GM12873 (cell line): ENCODE data around the gene GNAQ.

Source experiments
- CTCF ChIP-seq: IDR thresholded peaks from 2 replicates; pipeline ENCODE4 v1.5.1; 2012; ENCODE audit warnings: low read depth, mild to moderate bottlenecking, moderate library complexity, low read length, control low read depth; ENCODE audit not compliant: insufficient read depth; ENCODE audit errors: missing control alignments

GNAQ gene

DNA sequence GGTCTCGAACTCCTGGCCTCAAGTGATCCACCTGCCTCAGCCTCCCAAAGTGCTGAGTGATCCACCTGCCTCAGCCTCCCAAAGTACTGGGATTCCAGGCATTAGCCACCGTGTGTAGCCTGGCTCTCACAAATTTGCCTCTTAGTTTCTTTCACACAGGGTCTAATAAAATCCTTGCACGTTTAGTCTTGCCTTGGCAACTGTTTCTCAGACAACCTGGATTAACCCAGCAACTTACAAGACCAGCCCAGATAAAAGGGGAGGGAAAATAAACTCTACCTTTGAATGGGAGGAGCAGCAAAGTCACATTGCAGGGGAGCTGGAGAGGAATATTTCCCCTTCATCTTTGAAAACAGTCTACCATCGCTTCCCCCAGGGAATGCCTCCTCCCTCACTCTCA is 354.2 kb downstream of the GNAQ start:
- TF ChIP-seq CTCF, result no peak

DNA sequence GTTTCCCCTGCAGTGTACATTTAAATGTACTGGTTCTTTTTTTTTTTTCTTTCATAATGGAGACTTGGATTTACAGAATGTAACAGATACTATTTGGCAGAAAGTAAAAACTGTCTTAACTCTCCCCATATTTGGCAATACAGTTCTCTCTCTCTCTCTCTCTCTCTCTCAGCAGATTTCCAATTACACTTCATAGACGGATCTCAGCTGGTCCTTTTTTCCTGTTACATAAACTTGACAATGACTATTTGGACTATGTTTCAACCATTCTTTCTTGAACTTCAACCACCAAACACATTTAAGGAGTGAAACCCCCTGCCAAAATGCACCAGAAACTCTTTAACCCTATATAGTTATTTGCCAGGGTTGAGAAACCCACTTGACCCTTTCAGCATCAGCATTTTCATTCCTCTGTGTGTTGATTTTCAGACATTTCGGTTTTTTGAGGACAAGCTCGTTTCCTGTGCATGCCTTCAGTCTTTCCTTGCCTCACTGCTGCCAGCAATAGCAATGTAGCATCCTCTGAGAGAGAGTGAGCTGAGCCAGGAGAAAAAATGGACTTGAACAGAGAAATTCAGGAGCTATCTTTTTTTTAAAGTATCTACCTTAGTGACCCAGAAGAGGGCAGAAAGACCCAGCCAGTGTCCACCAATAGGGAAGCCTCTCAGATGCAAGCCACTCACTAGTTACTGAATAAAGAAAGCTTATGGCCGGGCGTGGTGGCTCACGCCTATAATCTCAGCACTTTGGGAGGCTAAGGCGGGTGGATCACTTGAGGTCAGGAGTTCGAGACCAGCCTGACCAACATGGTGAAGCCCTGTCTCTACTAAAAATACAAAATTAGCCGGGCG is 357.4 kb downstream of the GNAQ start:
- TF ChIP-seq CTCF, result no peak

- TF ChIP-seq CTCF, result no peak
These were observed 359.4 kb downstream of the GNAQ start for GRCh38 chr9:77672183-77672582.

DNA sequence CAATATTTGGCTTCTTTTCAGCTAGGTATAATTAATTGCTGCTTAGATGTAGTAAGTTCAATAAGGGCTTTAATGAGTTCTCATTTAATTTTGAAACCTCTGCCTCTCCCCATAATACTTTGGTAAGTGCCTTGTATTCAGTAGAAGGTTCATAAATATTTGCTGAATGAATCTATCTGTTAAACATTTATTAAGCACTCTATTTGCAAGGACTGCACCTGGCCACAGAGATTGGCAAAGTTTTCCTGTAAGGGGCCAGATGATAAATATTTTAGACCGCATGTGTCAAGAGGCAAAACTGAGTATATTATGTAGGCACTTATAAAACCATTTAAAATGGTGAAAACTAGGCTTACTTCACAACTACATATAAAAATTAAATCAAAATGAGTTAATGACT is 364.5 kb downstream of the GNAQ start:
- TF ChIP-seq CTCF, result no peak
